Activated B cell treated with CpG ODN at 0.5 μM for 24 hours (primary cell): ENCODE data around the gene CILP2. TPM values are rescaled to one million over a fixed set of nuclear protein-coding genes. Genes with fewer than 3 reads are reported as not detected.
A peak's percentile ranks its signal among the peaks of the same experiment; 100 is the strongest.

Experiments
- ATAC-seq: fragments of 200-7000 bp; cut with Tn5 transposase; one replicate; pipeline ENCODE4 v1.10.0; 2021; ENCODE audit warnings: low read depth, mild to moderate bottlenecking, moderate library complexity
- CTCF ChIA-PET: fragments of 350-600 bp; sonication (Branson Sonifier 250); formaldehyde crosslinking; loops from one replicate; lab custom pipeline; 2021; ENCODE audit warnings: antibody characterized with exemption; lab: Charles Lee
- POLR2A ChIA-PET: fragments of 350-600 bp; sonication (Branson Sonifier 250); formaldehyde crosslinking; loops from one replicate; lab custom pipeline; 2021; ENCODE audit warnings: antibody characterized with exemption; lab: Charles Lee
- DNase-seq: peaks from one replicate; pipeline ENCODE4 v3.0.0; 2022
- H3K27ac Mint-ChIP-seq: one replicate; pipeline ENCODE4 v1.8.0; 2020; ENCODE audit warnings: mixed read lengths
- H3K27me3 Mint-ChIP-seq: one replicate; pipeline ENCODE4 v1.8.0; 2021; ENCODE audit warnings: mixed read lengths
- H3K36me3 Mint-ChIP-seq: one replicate; pipeline ENCODE4 v1.8.0; 2021; ENCODE audit warnings: low read depth, mixed read lengths
- H3K4me1 Mint-ChIP-seq: one replicate; pipeline ENCODE4 v1.8.0; 2021; ENCODE audit warnings: mixed read lengths
- H3K4me3 Mint-ChIP-seq: one replicate; pipeline ENCODE4 v1.8.0; 2020; ENCODE audit warnings: mild to moderate bottlenecking, mixed read lengths
- H3K9me3 Mint-ChIP-seq: one replicate; pipeline ENCODE4 v1.8.0; 2020; ENCODE audit warnings: mixed read lengths
- CTCF ChIP-seq: fragments of 200-600 bp; IDR thresholded peaks from one replicate; pipeline ENCODE4 v1.8.0; 2022; ENCODE audit warnings: antibody characterized with exemption, mild to moderate bottlenecking
- intact Hi-C: fragments of 100-400 bp; cut with micrococcal nuclease; formaldehyde crosslinking; loops from one replicate; pipeline ENCODE4 v1.15.1; 2024
- total RNA-seq: library from RNA; stranded (reverse); gene quantifications from 2 replicates; pipeline ENCODE4 v1.2.3, GENCODE V29; 2022

Gene CILP2
- 0.27 and 0.29 TPM in 2 replicates for total RNA-seq

- Mint-ChIP-seq H3K27ac (no peak within 1 kb of the TSS), H3K36me3 (no peaks in the 10 kb centered on the region), H3K27me3 (peaks cover 18% of the 10 kb centered on the region), H3K4me3 (peak within 1 kb of the TSS; percentile 49), H3K9me3 (no peaks in the 10 kb centered on the region), H3K4me1 (peaks cover 28% of the 10 kb centered on the region)
- ChIA-PET POLR2A (interaction anchor here (0.8 kb wide), 1 partner anchor 34 kb away, joined by 10 read pairs; no protein-coding TSS in a partner anchor), CTCF (interaction anchor here (2.0 kb wide), 1 partner anchor 106 kb away, joined by 5 read pairs; the partner anchor contains the start of gene GMIP)
- no peak for TF ChIP-seq CTCF
- peak; percentile 20 for ATAC-seq
- intact Hi-C loops, result no loop called here
- DNase-seq, result peak; percentile 50
These were observed at the start of gene CILP2 for GRCh38 chr19:19538061-19538784. TSS of gene CILP2 (plus strand) at chr19:19538265. CDS start at chr19:19538350, 85 bp downstream.

GRCh38 chr19:19488875-19489690 is 49.0 kb upstream of the CILP2 start:
- no peaks in the 10 kb centered on the region for H3K9me3 Mint-ChIP-seq
- H3K27ac Mint-ChIP-seq, result peak overlapping the region; percentile 91
- ChIA-PET CTCF (interaction anchor here (1.0 to 6.7 kb wide), 13 partner anchors 18 to 314 kb away, joined by 3 to 140 read pairs (median 6); partner anchors contain the start of genes GATAD2A and GMIP), POLR2A (interaction anchor here (0.6 to 3.9 kb wide), 8 partner anchors 27 to 125 kb away, joined by 4 to 35 read pairs (median 8); partner anchors contain the start of genes GATAD2A, NDUFA13 and TSSK6)
- H3K4me3 Mint-ChIP-seq, result peak overlapping the region; percentile 58
- no peak for TF ChIP-seq CTCF
- ATAC-seq (peak; percentile 62), DNase-seq (peak; percentile 53)
- peaks cover 26% of the 10 kb centered on the region for H3K36me3 Mint-ChIP-seq
- intact Hi-C loops, result loop anchor here (1.0 kb wide), 1 partner anchor 84 kb away; the partner anchor contains the start of gene GATAD2A
- H3K4me1 Mint-ChIP-seq, result peaks cover 58% of the 10 kb centered on the region
- H3K27me3 Mint-ChIP-seq, result no peaks in the 10 kb centered on the region

- no peak for DNase-seq
- Mint-ChIP-seq H3K27ac (peak overlapping the region; percentile 91), H3K4me3 (peak overlapping the region; percentile 58), H3K27me3 (no peaks in the 10 kb centered on the region), H3K9me3 (no peaks in the 10 kb centered on the region), H3K4me1 (peaks cover 53% of the 10 kb centered on the region), H3K36me3 (peaks cover 33% of the 10 kb centered on the region)
- ChIA-PET POLR2A (interaction anchor here (0.5 to 3.9 kb wide), 13 partner anchors 26 to 932 kb away, joined by 3 to 35 read pairs (median 6); partner anchors contain the start of genes GATAD2A, KXD1, NDUFA13 and TSSK6), CTCF (interaction anchor here (1.0 to 6.7 kb wide), 19 partner anchors 18 to 315 kb away, joined by 3 to 140 read pairs (median 5); partner anchors contain the start of gene GATAD2A)
- intact Hi-C loops, result loop anchor here (1.0 to 2.0 kb wide), 8 partner anchors 45 to 343 kb away; partner anchors contain the start of genes GATAD2A, MAU2 and SUGP1
- no peak for TF ChIP-seq CTCF
- ATAC-seq, result no peak
These were observed 48.3 kb upstream of the CILP2 start for GRCh38 chr19:19489804-19490204.

GRCh38 chr19:19490214-19490968 is 47.7 kb upstream of the CILP2 start:
- ChIA-PET CTCF (interaction anchor here (0.8 to 6.7 kb wide), 24 partner anchors 15 to 316 kb away, joined by 3 to 140 read pairs (median 5); partner anchors contain the start of gene GATAD2A), POLR2A (interaction anchor here (0.5 to 3.9 kb wide), 16 partner anchors 26 to 933 kb away, joined by 3 to 35 read pairs (median 4); partner anchors contain the start of genes GATAD2A, KXD1, NDUFA13 and TSSK6)
- Mint-ChIP-seq H3K27ac (peak overlapping the region; percentile 91), H3K9me3 (no peaks in the 10 kb centered on the region), H3K36me3 (peaks cover 37% of the 10 kb centered on the region), H3K4me3 (no peak overlapping the region), H3K27me3 (no peaks in the 10 kb centered on the region), H3K4me1 (peaks cover 47% of the 10 kb centered on the region)
- intact Hi-C loops, result loop anchor here (1.0 to 2.0 kb wide), 7 partner anchors 45 to 344 kb away; partner anchors contain the start of genes MAU2 and SUGP1
- no peak for TF ChIP-seq CTCF
- ATAC-seq, result peak; percentile 56
- DNase-seq, result peak; percentile 55
